ENCODE results near the gene ADCY4. TPM values are rescaled to one million over a fixed set of nuclear protein-coding genes. Genes with fewer than 3 reads are reported as not detected.

The ADCY4 gene
- total and polyA plus RNA-seq, 2 of the 13 experiments (the other 11 are each of a cell fraction or from before 2014, with no cell fraction given): 0.03 TPM; not detected in 1

- no peak for TF ChIP-seq PHB2 (IDR thresholded peaks at IDR 0.05; ENCODE audit: partially characterized antibody)
Observed at GRCh38 chr14:24274101-24274543, 60.7 kb downstream of the ADCY4 start (continued).

- H3K9ac ChIP-seq (ENCODE audit: insufficient read depth, low read depth, low read length): no peak overlapping the region
- H2AFZ ChIP-seq (ENCODE audit: low read length): no peak overlapping the region
- intact Hi-C loops (cut with micrococcal nuclease; ENCODE audit: unreplicated experiment) (no loop called here), in situ Hi-C loops (cut with HindIII; ENCODE audit: extremely low pct_ligation_motif_present, low pct_unique_long_range_greater_than_20kb) (no loop called here)
- ChIA-PET POLR2A (interaction anchor here (0.6 to 16.5 kb wide), 6 partner anchors 8 to 84 kb away, joined by 3 to 435 read pairs (median 3); partner anchors contain the start of gene TINF2), CTCF (ENCODE audit: low intra/inter-chr PET ratio, low total read pairs) (interaction anchor here (1.1 to 1.4 kb wide), 2 partner anchors 25 to 31 kb away, joined by 3 to 4 read pairs; partner anchors contain the start of gene TINF2)
- peaks cover 0 to 8% of the 10 kb centered on the region in 2 experiments; a peak in 1 of 5 replicates for H3K36me3 ChIP-seq (replicated peaks in 1 of 2; ENCODE audit: control insufficient read depth in 1 of 2, insufficient read depth in 2 of 2, low read length in 2 of 2)
- H3K4me3 ChIP-seq (replicated peaks in 1 of 3; ENCODE audit: insufficient read depth in 1 of 3, low read depth in 2 of 3, low read length in 3 of 3): no peak overlapping the region
- H3K4me2 ChIP-seq (ENCODE audit: low read depth, low read length): no peak overlapping the region
- H3K79me2 ChIP-seq (ENCODE audit: insufficient read depth, low read length): peaks cover 7% of the 10 kb centered on the region
- BruUV-seq (replicated peaks): no TSS peak
- ATAC-seq: no peak
- no peak for FAIRE-seq
- no peak overlapping the region for H3K27ac ChIP-seq (ENCODE audit: extremely low read length, insufficient read depth, low read length)
- H3K27me3 ChIP-seq (ENCODE audit: control insufficient read depth in 1 of 2, insufficient read depth in 2 of 2, low read length in 2 of 2): no peaks in the 10 kb centered on the region; a peak in 1 of 5 replicates
- no peaks in the 10 kb centered on the region for H3K9me3 ChIP-seq (ENCODE audit: low read length)
- H3K4me1 ChIP-seq (ENCODE audit: insufficient read depth, low read length): peaks cover 22% of the 10 kb centered on the region
- DNase-seq (ENCODE audit: low spot score): peak; percentile 60
- H4K20me1 ChIP-seq (ENCODE audit: insufficient read depth, low read length): no peaks in the 10 kb centered on the region
- WGBS (ENCODE audit: low lambda C conversion rate): 76% methylated on average over 3 of the region's 3 CpGs
- TF ChIP-seq KDM5B (CRISPR knock-in tag; IDR thresholded peaks at IDR 0.05; ENCODE audit: borderline replicate concordance) (no peak), MAFK (conservative IDR thresholded peaks at IDR 0.05 in 1 of 2, IDR thresholded peaks at IDR 0.05 in 1 of 2; ENCODE audit: low read length in 2 of 2) (no peak), RNF2 (conservative IDR thresholded peaks at IDR 0.05; ENCODE audit: low read depth) (no peak), ZNF652 (CRISPR knock-in tag; IDR thresholded peaks at IDR 0.05; ENCODE audit: borderline replicate concordance, low read depth) (peak; percentile 89), MAX (IDR thresholded peaks at IDR 0.05) (no peak), MED8 (CRISPR knock-in tag; IDR thresholded peaks at IDR 0.05; ENCODE audit: insufficient replicate concordance) (no peak), ZNF232 (CRISPR knock-in tag; IDR thresholded peaks at IDR 0.05; ENCODE audit: borderline replicate concordance) (no peak), TP53 (CRISPR knock-in tag; conservative IDR thresholded peaks at IDR 0.05) (no peak), GTF3A (CRISPR knock-in tag; conservative IDR thresholded peaks at IDR 0.05) (0 out of 2 replicates have a peak, but pooled peaks have one; percentile 44), ZKSCAN8 (CRISPR knock-in tag; IDR thresholded peaks at IDR 0.05; ENCODE audit: borderline replicate concordance) (no peak), HNRNPLL (IDR thresholded peaks at IDR 0.05; ENCODE audit: low read depth, low read length, poor library complexity, severe bottlenecking) (no peak), FOXA3 (CRISPR knock-in tag; IDR thresholded peaks at IDR 0.05) (0 out of 2 replicates have a peak, but pooled peaks have one; percentile 4), ZBTB20 (CRISPR knock-in tag; IDR thresholded peaks at IDR 0.05; ENCODE audit: borderline replicate concordance, low read depth) (no peak), HNRNPK (IDR thresholded peaks at IDR 0.05; ENCODE audit: low read depth, low read length, poor library complexity, severe bottlenecking) (no peak), CTCF (CRISPR knock-in tag; IDR thresholded peaks at IDR 0.05) (peak; percentile 41; the same call in 1 of the 2 replicates), ZNF619 (CRISPR knock-in tag; IDR thresholded peaks at IDR 0.05) (no peak), ZNF282 (IDR thresholded peaks at IDR 0.05; ENCODE audit: partially characterized antibody) (no peak), ZBTB8A (CRISPR knock-in tag; IDR thresholded peaks at IDR 0.05; ENCODE audit: borderline replicate concordance, low read depth) (0 out of 2 replicates have a peak, but pooled peaks have one; percentile 35), GLI4 (CRISPR knock-in tag; IDR thresholded peaks at IDR 0.05; ENCODE audit: borderline replicate concordance) (no peak), NR2F6 (IDR thresholded peaks at IDR 0.05) (no peak), NR2F6 (CRISPR knock-in tag; IDR thresholded peaks at IDR 0.05) (no peak)
Observed at GRCh38 chr14:24273422-24273998, 61.4 kb downstream of the ADCY4 start.

Data from HepG2 (cell line).